Right cardiac atrium (tissue), 5 donors: ENCODE results near the gene HOXA7. TPM values are rescaled to one million over a fixed set of nuclear protein-coding genes. Genes with fewer than 3 reads are reported as not detected.

ENCODE experiments used
- ATAC-seq, 2 donors: fragments of 200-7000 bp; cut with Tn5 transposase; one replicate each; pipeline versions ENCODE4 v1.8.0 to v1.9.1; 2020; ENCODE audit warnings: moderate library complexity in 2 of 2, mild to moderate bottlenecking in 1 of 2
- DNase-seq, 3 donors: peaks; one replicate each; pipeline ENCODE4 v3.0.0-alpha.2; 2020
- H3K27ac ChIP-seq: one replicate; pipeline ENCODE4 v1.5.1; 2013; ENCODE audit warnings: mild to moderate bottlenecking, low read length, control low read depth, moderate library complexity
- H3K27me3 ChIP-seq: one replicate; pipeline ENCODE4 v1.6.1; 2013; ENCODE audit not compliant: control insufficient read depth, insufficient read depth
- H3K4me1 ChIP-seq: one replicate; pipeline ENCODE4 v1.6.1; 2013; ENCODE audit warnings: low read length; ENCODE audit not compliant: control insufficient read depth, insufficient read depth
- H3K4me3 ChIP-seq: one replicate; pipeline ENCODE4 v1.5.1; 2013; ENCODE audit warnings: low read length, control low read depth
- H3K9me3 ChIP-seq: one replicate; pipeline ENCODE4 v1.6.1; 2013; ENCODE audit warnings: low read length; ENCODE audit not compliant: control insufficient read depth
- WGBS: extraction: QIAGEN DNeasy Blood & Tissue Kit; methylation state at CpG from one replicate; pipeline ENCODE4 v1.1.7; 2013; 5-methylcytosine and 5-hydroxymethylcytosine counted together
- intact Hi-C, 4 donors: fragments of 100-400 bp; cut with DNase I; formaldehyde crosslinking; loops; one replicate each; pipeline versions ENCODE4 v1.11.0 to v1.14.0; 2022 to 2023
- polyA plus RNA-seq: library from polyadenylated mRNA; stranded (reverse); fragments of 200-250 nt; gene quantifications from one replicate; pipeline ENCODE4 v1.2.3, GENCODE V29; 2013
- total RNA-seq, 4 donors: library from RNA; stranded (reverse); fragmentation: NEBNext Ultra II Directional; extraction: Animal tissue kit (Norgen Biotek cat#: 25700); gene quantifications; one replicate each; pipeline ENCODE4 v1.2.1, GENCODE V29; 2021
- donor health status: healthy with polysubstance abuse.
- donor health status: DM: no; HTN: yes; CAD: no.
- donor health status: DM: no; HTN: no; CAD: no.
- donor health status: DM: no; HTN: yes; CAD: no; lungs with severe emphysema.
- donor health status: DM: yes; HTN: yes; CAD: no.

HOXA7 gene
- total and polyA plus RNA-seq, 5 donors = 0.11 TPM; not detected in 4

- peak within 1 kb of the TSS; percentile 64 for H3K4me3 ChIP-seq
- no peaks in the 10 kb centered on the region for H3K4me1 ChIP-seq
- peak within 1 kb of the TSS; percentile 33 for H3K27ac ChIP-seq
- H3K27me3 ChIP-seq = peaks cover 3% of the 10 kb centered on the region
- intact Hi-C loops = no loop called here
- 15% methylated on average over 86 of the region's 86 CpGs for WGBS
- ATAC-seq (peak; percentile 69 to 80), DNase-seq (peak in 2 of 3 donors; percentile 57 to 78)
- no peaks in the 10 kb centered on the region for H3K9me3 ChIP-seq
Observed at GRCh38 chr7:27143023-27143949, 13.2 kb downstream of the HOXA7 start, which contains the start of gene HOXA5. HOXA5 (minus strand) TSS chr7:27143681; CDS start chr7:27143607, 74 bp downstream.

GRCh38 chr7:27142580-27143022 lies 13.9 kb downstream of the HOXA7 start:
- WGBS = 12% methylated on average over 29 of the region's 29 CpGs
- no peak for DNase-seq
- H3K27me3 ChIP-seq = peaks cover 3% of the 10 kb centered on the region
- no peaks in the 10 kb centered on the region for H3K4me1 ChIP-seq
- no peak overlapping the region for H3K27ac ChIP-seq
- intact Hi-C loops = no loop called here
- H3K4me3 ChIP-seq = peak overlapping the region; percentile 64
- peak in 1 of 2 donors; percentile 5 for ATAC-seq
- no peaks in the 10 kb centered on the region for H3K9me3 ChIP-seq

GRCh38 chr7:27141923-27142579 lies 14.4 kb downstream of the HOXA7 start:
- intact Hi-C loops = no loop called here
- WGBS = 23% methylated on average over 30 of the region's 30 CpGs
- peak overlapping the region; percentile 64 for H3K4me3 ChIP-seq
- DNase-seq (no peak), ATAC-seq (peak in 1 of 2 donors; percentile 13)
- no peaks in the 10 kb centered on the region for H3K9me3 ChIP-seq
- H3K27ac ChIP-seq = no peak overlapping the region
- H3K4me1 ChIP-seq = no peaks in the 10 kb centered on the region
- peaks cover 3% of the 10 kb centered on the region for H3K27me3 ChIP-seq

GRCh38 chr7:27141137-27141922 lies 15.1 kb downstream of the HOXA7 start:
- Histone ChIP-seq H3K27me3 (peaks cover 3% of the 10 kb centered on the region), H3K27ac (no peak overlapping the region), H3K9me3 (no peaks in the 10 kb centered on the region), H3K4me1 (no peaks in the 10 kb centered on the region), H3K4me3 (peak overlapping the region; percentile 64)
- ATAC-seq = no peak
- intact Hi-C loops = no loop called here
- WGBS = 57% methylated on average over 18 of the region's 18 CpGs
- no peak for DNase-seq

- Histone ChIP-seq H3K4me1 (no peaks in the 10 kb centered on the region), H3K27ac (no peak overlapping the region), H3K9me3 (no peaks in the 10 kb centered on the region), H3K4me3 (no peak overlapping the region), H3K27me3 (peaks cover 3% of the 10 kb centered on the region)
- DNase-seq (no peak), ATAC-seq (no peak)
- 57% methylated on average over 15 of the region's 15 CpGs for WGBS
- intact Hi-C loops = no loop called here
Observed at GRCh38 chr7:27140126-27140857, 16.2 kb downstream of the HOXA7 start.

- ATAC-seq (no peak), DNase-seq (no peak)
- Histone ChIP-seq H3K4me1 (no peaks in the 10 kb centered on the region), H3K4me3 (no peak overlapping the region), H3K9me3 (no peaks in the 10 kb centered on the region), H3K27ac (no peak overlapping the region), H3K27me3 (peaks cover 3% of the 10 kb centered on the region)
- WGBS = 32% methylated on average over 53 of the region's 53 CpGs
- intact Hi-C loops = no loop called here
Observed at GRCh38 chr7:27139334-27140125, 16.9 kb downstream of the HOXA7 start.

- no peaks in the 10 kb centered on the region for H3K9me3 ChIP-seq
- ATAC-seq (no peak), DNase-seq (no peak)
- H3K27ac ChIP-seq = no peak overlapping the region
- peaks cover 2% of the 10 kb centered on the region for H3K27me3 ChIP-seq
- WGBS = 56% methylated on average over 11 of the region's 11 CpGs
- H3K4me1 ChIP-seq = no peaks in the 10 kb centered on the region
- no peak overlapping the region for H3K4me3 ChIP-seq
- intact Hi-C loops = no loop called here
Observed at GRCh38 chr7:27138985-27139333, 17.5 kb downstream of the HOXA7 start.

GRCh38 chr7:27138472-27138871 lies 18.0 kb downstream of the HOXA7 start:
- WGBS = 68% methylated on average over 1 of the region's 1 CpG
- Histone ChIP-seq H3K4me1 (no peaks in the 10 kb centered on the region), H3K4me3 (no peak overlapping the region), H3K27ac (no peak overlapping the region), H3K9me3 (no peaks in the 10 kb centered on the region), H3K27me3 (no peaks in the 10 kb centered on the region)
- ATAC-seq (no peak), DNase-seq (no peak)
- intact Hi-C loops = no loop called here

- Histone ChIP-seq H3K4me1 (no peaks in the 10 kb centered on the region), H3K9me3 (no peaks in the 10 kb centered on the region), H3K27ac (no peak overlapping the region), H3K4me3 (no peak overlapping the region), H3K27me3 (no peaks in the 10 kb centered on the region)
- DNase-seq = no peak
- ATAC-seq = no peak
- WGBS = 55% methylated on average over 2 of the region's 2 CpGs
- intact Hi-C loops = no loop called here
Observed at GRCh38 chr7:27137640-27138315, 18.7 kb downstream of the HOXA7 start.
